Measurements from ENCODE around the gene TBK1.

The TBK1 gene

GRCh38 chr12:64451687-64452558 is at the start of gene TBK1:
TBK1 (plus strand) TSS chr12:64452120; CDS start chr12:64455871, 3,751 bp downstream.
- DNase-seq: peak; percentile 56 to 94 (median 86)

DNA sequence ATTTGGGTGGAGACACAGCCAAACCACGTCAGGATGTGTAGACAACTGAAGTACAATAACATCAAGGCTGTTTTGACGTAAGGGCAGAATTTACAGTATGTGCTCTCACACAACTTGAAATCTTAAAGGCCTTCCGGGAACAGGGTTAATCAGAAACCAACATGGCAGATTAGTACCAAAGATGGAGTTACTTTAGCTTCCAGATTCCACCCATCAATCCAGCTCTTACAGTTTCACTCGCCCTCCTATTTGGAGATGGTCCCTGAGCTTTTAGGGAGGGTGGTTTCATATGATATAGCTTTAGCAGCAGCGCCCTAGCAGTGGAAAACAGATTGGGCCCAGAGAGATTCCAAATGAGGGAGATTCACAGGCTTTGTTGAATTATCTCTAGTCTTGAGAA is 49.7 kb upstream of the TBK1 start:
- DNase-seq: no peak

DNA sequence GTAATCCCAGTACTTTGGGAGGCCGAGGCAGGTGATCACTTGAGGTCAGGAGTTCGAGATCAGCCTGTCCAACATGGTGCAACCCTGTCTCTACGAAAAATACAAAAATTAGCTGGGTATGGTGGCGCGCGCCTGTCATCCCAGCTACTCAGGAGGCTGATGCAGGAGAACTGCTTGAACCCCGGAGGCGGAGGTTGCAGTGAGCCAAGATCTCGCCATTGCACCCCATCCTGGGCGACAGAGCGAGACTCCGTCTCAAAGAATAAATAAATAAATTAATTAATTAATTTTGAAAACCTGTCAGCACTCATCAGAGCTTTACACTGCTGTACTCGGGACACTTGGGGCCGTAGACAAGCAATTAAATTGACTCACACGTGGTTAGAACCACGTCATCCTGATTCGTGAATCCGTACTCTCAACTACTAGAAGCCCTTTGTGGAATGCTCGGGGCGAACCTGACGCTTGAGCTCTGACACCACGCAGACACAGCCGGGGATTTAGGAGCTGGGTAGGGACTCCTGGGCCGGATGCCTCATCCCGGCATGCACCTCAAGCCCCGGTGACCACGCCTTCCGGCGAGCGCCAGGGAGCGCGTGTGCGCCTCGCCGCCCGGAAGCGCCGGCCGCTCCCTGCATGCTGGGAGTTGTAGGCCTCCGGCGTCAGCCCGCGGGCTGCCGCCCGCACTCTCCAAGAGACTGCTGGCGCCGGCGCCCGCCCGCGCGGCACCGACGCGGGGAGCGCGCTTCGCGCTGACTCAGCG is 48.0 kb upstream of the TBK1 start, which contains the start of gene XPOT:
TSS of gene XPOT (plus strand) at position 686 of the 763 bp plus-strand sequence. CDS start 5,644 bp downstream, outside the sequence.
- DNase-seq: peak; percentile 58 to 94 (median 89)

GRCh38 chr12:64404470-64405256 is 47.3 kb upstream of the TBK1 start:
- peak in 9 of 14 donors; percentile 37 to 85 (median 71) for DNase-seq

DNA sequence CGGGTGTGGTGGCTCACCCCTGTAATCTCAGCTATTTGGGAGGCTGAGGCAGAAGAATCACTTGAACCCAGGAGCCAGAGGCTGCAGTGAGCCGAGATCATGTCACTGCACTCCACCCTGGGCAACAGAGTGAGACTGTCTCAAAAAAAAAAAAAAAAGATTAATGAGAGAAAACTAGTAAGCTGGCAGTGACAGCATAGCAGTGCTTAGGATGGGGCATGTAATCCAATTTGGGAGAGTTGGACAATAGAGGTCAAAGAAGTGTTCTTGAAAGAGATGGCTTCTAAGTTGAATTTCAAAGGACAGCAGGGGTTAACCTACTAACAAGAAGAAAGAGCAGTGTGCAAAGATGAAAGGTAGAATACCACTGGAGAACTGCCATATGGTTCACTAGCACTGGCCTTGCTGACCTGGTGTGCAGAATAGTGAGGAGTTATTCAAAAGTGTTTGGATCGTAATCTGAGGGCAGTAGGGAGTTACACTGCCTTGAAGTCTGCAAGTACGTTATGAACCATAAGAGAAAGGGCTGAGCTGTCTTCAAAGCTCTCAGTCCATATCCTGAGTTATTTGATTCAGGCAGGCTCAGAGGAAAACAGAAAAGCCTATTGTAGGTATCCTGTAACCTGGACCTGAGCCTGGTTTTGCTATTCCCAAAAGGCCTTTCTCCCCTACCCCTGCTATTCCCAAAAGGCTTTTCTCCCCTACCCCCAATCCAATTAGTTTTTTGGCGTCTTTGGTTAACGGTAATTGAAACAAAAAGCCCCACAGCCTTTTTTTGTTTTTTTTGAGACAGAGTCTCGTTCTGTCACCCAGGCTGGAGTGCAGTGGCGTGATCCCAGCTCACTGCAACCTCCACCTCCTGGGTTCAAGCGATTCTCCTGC is 44.3 kb upstream of the TBK1 start:
- no peak for DNase-seq

GRCh38 chr12:64411427-64411826 is 40.5 kb upstream of the TBK1 start:
- no peak for DNase-seq

DNA sequence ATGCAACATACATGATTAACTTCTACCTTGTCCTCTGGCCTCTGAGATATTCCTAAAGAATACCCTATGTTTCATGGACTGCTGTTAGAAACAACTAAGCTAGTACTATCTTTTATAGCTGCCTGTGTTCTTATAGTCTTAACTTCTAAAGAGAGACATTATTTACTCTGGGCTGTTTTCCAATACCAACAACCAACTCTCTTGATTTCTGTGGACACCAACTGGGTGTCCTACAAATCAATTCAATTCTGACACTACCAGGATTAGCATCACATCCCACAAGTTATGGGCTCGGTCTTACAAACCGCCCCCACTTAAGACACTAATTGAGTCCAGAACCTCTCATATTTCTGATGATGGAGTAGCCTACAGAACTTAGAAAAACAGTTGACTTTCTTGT is 39.5 kb upstream of the TBK1 start:
- DNase-seq: no peak

DNA sequence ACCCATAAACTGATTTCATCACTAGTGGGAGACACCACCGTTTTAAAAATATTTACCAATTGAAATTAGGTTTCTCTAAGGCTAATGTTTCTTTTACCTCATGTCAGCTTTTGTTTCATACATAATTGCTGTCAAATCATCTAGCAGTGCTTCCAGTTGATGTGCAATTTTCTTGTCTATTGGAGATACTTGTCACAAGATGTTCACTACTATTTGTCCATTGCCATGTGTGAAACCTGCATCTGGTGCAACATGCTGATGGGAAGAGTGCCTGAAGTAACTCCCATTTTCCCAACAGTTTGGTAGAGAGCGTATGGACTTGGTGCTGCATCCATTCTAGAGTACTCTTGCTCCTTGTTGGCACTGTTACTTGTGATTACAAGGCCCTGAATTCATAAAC is 38.0 kb upstream of the TBK1 start:
- no peak for DNase-seq

GRCh38 chr12:64418209-64418608 is 33.7 kb upstream of the TBK1 start:
- no peak for DNase-seq

- DNase-seq: no peak
Measured at GRCh38 chr12:64419696-64420095, 32.2 kb upstream of the TBK1 start.

DNA sequence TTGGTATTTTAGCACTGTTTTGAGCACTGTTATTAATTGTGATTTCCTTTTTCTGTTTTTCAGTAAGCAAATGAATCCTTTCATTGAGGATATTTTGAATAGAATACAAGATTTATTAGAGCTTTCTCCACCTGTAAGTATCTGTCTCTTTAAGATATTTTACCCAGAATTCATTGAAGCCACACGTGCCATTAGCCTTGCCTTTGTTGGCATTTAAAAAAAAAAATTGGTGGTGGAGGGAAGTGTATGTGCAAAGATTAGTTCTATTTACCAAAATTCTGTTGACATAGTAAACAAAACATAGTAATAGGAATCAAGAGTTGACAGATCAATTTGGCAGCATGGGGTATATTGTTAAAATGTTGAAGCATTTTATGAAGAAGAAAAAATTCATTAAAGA is 23.9 kb upstream of the TBK1 start:
- DNase-seq: no peak

- no peak for DNase-seq
Measured at GRCh38 chr12:64428956-64429355, 23.0 kb upstream of the TBK1 start.

- DNase-seq: no peak
Measured at GRCh38 chr12:64430886-64431285, 21.0 kb upstream of the TBK1 start.

DNA sequence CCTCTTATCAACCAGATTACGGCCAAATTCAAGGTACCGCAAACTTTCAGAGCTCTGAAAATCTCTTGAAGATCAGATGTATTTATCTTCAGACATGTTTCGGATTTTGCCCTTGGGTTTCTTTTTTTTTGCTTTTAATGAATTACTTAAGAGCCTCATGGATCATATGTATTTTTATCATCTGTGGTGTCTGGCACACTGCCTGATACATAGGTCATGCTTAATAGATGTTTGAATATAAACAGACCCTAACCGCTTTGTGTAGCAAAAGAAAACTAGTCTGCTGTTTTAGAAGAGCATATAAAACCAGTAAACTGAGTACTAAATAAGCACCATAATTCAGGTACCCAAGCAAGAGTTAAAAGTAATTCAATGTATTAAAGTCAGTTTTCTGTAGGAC is 20.1 kb upstream of the TBK1 start:
- no peak for DNase-seq

DNA sequence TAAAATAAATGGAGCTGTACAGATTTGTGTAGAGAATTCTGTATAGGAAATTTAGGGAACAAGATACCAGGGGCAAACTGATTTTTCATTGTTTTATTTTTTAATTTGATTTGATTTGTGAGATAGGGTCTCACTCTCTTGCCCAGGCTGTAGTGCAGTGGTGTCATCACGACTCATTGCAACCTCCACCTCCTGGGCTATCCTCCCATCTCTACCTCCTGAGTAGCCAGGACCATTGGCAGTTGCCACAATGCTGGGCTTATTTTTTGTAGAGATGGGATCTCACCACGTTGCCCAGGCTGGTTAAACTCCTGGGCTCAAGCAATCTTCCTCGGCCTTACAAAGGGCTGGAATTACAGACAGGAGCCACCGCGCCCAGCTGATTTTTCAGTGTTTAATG is 18.0 kb upstream of the TBK1 start:
- no peak for DNase-seq

GRCh38 chr12:64440100-64440499 is 11.8 kb upstream of the TBK1 start:
- DNase-seq: no peak

- no peak for DNase-seq
Measured at GRCh38 chr12:64445490-64445889, 6.4 kb upstream of the TBK1 start.

DNA sequence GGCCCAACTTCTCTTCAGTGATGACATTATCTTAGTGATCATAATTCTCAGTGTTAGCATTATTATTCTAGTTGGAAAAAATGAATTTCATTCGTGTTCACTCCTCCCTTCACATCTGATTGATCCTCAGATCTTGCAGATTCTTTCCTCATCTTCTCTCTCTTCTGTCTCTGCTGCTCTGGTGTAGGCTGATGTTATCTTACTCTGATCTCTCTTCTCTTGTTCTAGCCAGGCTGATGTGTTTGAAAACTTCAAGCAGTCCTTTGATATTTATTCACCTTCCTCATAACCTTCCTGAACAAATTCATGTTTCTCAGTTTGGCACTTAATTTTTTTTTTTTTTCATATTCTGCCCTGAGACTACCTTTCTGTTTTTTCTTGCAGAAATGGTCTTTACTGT is 5.6 kb upstream of the TBK1 start:
- no peak for DNase-seq

GRCh38 chr12:64450057-64450640 is 1.8 kb upstream of the TBK1 start:
- DNase-seq: no peak

DNA sequence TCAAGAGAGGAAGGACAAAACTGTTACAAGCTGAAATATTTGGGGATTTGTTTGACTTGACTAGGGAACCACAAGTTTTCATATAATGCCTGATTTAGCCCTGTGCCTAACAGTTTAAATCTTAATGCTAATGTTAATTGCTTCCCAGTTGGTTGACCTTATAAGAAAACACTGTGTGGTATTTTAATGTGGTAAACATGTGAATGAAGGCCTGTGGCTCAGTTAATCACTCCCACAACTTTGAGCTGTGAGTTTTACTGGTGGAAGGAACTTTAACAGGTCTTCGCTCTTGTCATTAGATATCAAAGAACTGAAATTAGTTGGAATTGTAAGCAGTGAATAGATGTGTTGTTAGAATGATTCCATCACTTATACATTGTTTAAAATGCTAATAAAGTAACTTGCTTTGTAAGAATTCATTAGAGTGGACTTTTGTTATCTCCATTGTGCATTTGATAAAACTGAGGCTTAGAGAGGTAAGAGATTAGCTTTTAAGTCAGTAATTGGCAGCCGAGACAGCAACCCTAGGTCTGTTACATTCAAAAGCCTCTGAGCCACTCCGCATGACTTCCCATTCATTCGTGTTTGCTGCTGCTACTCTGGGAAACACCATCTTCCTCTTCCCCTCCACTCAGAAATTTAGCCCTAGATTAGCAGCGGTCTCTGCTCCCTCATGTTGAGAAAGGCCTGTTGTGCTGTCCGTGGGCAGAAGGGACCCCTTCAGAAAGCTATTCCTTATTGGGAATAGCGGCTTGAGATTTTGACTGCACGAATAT is 1.0 kb upstream of the TBK1 start:
- DNase-seq: peak in 2 of 14 donors; percentile 6 to 7

Data from C1 segment of cervical spinal cord (tissue), 14 donors.